Esophagus squamous epithelium (tissue), 4 donors: ENCODE measurements around the gene KLF1.

Experiments used
- POLR2A ChIP-seq, 4 donors: fragments of 450-650 bp; IDR thresholded peaks; one replicate each; pipeline ENCODE4 v1.6.1; 2017; ENCODE audit warnings: antibody characterized with exemption in 4 of 4, mild to moderate bottlenecking in 4 of 4, moderate library complexity in 3 of 4
- TF ChIP-seq, protein P1 (sequence below), 6 experiments: fragments of 450-650 bp in 4 of 6; fragments of 200-600 bp in 2 of 6; sonication (generic) in 2 of 6; IDR thresholded peaks; one replicate each; pipeline ENCODE4 v1.5.1; 2016 to 2019; ENCODE audit warnings: antibody characterized with exemption in 6 of 6, mild to moderate bottlenecking in 4 of 6, moderate library complexity in 4 of 6

DNA sequence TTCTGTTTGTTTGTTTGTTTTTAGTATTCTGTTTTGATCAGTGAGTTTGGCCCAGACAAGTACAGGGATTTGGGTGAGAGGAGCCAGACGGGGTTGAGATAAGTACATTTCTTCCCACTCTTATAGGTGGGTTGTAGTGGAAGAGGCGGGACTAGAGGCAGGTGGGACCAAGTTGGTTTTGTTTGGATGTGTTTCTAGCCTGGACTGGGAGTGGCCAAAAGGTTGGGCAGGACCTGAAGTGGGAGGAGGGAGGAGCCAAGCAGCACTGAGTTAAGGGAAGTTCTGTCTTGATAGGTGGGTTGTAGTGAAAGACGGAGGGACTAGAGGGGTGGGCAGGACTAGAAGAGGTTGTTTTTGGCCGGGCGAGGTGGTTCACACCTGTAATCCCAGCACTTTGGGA, 14.7 kb downstream of the KLF1 start:
- TF ChIP-seq, protein P1, sequence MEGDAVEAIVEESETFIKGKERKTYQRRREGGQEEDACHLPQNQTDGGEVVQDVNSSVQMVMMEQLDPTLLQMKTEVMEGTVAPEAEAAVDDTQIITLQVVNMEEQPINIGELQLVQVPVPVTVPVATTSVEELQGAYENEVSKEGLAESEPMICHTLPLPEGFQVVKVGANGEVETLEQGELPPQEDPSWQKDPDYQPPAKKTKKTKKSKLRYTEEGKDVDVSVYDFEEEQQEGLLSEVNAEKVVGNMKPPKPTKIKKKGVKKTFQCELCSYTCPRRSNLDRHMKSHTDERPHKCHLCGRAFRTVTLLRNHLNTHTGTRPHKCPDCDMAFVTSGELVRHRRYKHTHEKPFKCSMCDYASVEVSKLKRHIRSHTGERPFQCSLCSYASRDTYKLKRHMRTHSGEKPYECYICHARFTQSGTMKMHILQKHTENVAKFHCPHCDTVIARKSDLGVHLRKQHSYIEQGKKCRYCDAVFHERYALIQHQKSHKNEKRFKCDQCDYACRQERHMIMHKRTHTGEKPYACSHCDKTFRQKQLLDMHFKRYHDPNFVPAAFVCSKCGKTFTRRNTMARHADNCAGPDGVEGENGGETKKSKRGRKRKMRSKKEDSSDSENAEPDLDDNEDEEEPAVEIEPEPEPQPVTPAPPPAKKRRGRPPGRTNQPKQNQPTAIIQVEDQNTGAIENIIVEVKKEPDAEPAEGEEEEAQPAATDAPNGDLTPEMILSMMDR (IDR thresholded peaks at IDR 0.05), result no peak
- no peak for TF ChIP-seq POLR2A (IDR thresholded peaks at IDR 0.05)
